Epithelial cell of esophagus (primary cell): ENCODE data around the gene WDFY4.

Experiments
- DNase-seq: peaks from one replicate; pipeline ENCODE4 v3.0.0; 2010; ENCODE audit warnings: low read depth
- H3K4me3 ChIP-seq: 2 replicates; pipeline ENCODE4 v1.5.1; 2011; ENCODE audit warnings: mild to moderate bottlenecking, low read length, control low read depth
- CTCF ChIP-seq: IDR thresholded peaks from 2 replicates; pipeline ENCODE4 v1.5.1; 2011; ENCODE audit warnings: low read depth, mild to moderate bottlenecking, low read length, control low read depth, inconsistent platforms; ENCODE audit not compliant: insufficient read depth; ENCODE audit errors: missing control alignments

WDFY4 gene

GRCh38 chr10:48946332-48946731 lies 261.7 kb downstream of the WDFY4 start:
- no peak for TF ChIP-seq CTCF

GRCh38 chr10:48946891-48947500 lies 262.3 kb downstream of the WDFY4 start:
- TF ChIP-seq CTCF, result no peak
- DNase-seq, result no peak
- H3K4me3 ChIP-seq, result no peak overlapping the region

More at GRCh38 chr10:48946332-48946731, 261.7 kb downstream of the WDFY4 start:
- H3K4me3 ChIP-seq, result no peak overlapping the region
- DNase-seq, result no peak

- DNase-seq, result no peak
- no peak for TF ChIP-seq CTCF
- H3K4me3 ChIP-seq, result no peak overlapping the region
Measured at GRCh38 chr10:48947690-48948469, 263.2 kb downstream of the WDFY4 start.

GRCh38 chr10:48948470-48949037 lies 263.9 kb downstream of the WDFY4 start:
- no peak for DNase-seq
- no peak for TF ChIP-seq CTCF
- H3K4me3 ChIP-seq, result no peak overlapping the region

GRCh38 chr10:48951707-48952106 lies 267.0 kb downstream of the WDFY4 start:
- no peak overlapping the region for H3K4me3 ChIP-seq
- TF ChIP-seq CTCF, result no peak
- DNase-seq, result no peak

- H3K4me3 ChIP-seq, result no peak overlapping the region
- no peak for DNase-seq
- TF ChIP-seq CTCF, result no peak
Measured at GRCh38 chr10:48957361-48958151, 272.9 kb downstream of the WDFY4 start.
